HG03439 (cell line): ENCODE data around the gene MGST2.

Experiments
- ATAC-seq: cut with Tn5 transposase; IDR thresholded peaks from one replicate; pipeline ENCODE4 v1.9.1; 2021; ENCODE audit warnings: mild to moderate bottlenecking, moderate library complexity; ENCODE audit not compliant: unreplicated experiment

Gene MGST2

GRCh38 chr4:139643042-139643895 lies 22.4 kb upstream of the MGST2 start:
- ATAC-seq, result no peak

GRCh38 chr4:139645458-139645857 lies 20.2 kb upstream of the MGST2 start:
- ATAC-seq, result no peak

- ATAC-seq, result no peak
These were observed 18.4 kb upstream of the MGST2 start for GRCh38 chr4:139647184-139647583.

GRCh38 chr4:139647952-139648351 lies 17.7 kb upstream of the MGST2 start:
- ATAC-seq, result no peak

GRCh38 chr4:139651282-139652194 lies 14.1 kb upstream of the MGST2 start:
- peak; percentile 85 for ATAC-seq

- no peak for ATAC-seq
These were observed 11.1 kb upstream of the MGST2 start for GRCh38 chr4:139654516-139654915.

GRCh38 chr4:139655116-139655515 lies 10.5 kb upstream of the MGST2 start:
- ATAC-seq, result no peak

- ATAC-seq, result peak; percentile 47
These were observed 8.8 kb upstream of the MGST2 start for GRCh38 chr4:139656614-139657486.

- ATAC-seq, result no peak
These were observed 7.4 kb upstream of the MGST2 start for GRCh38 chr4:139658185-139658584.

- no peak for ATAC-seq
These were observed 6.8 kb upstream of the MGST2 start for GRCh38 chr4:139658586-139659382.

- ATAC-seq, result no peak
These were observed 5.7 kb upstream of the MGST2 start for GRCh38 chr4:139659735-139660424.

- no peak for ATAC-seq
These were observed 5.0 kb upstream of the MGST2 start for GRCh38 chr4:139660568-139661043.

GRCh38 chr4:139663561-139664138 lies 2.0 kb upstream of the MGST2 start:
- no peak for ATAC-seq

GRCh38 chr4:139664442-139664841 lies 1.2 kb upstream of the MGST2 start:
- no peak for ATAC-seq

GRCh38 chr4:139665079-139665689 lies 435 bp upstream of the MGST2 start:
- no peak for ATAC-seq

GRCh38 chr4:139666735-139667281 lies 1.2 kb downstream of the MGST2 start:
- ATAC-seq, result no peak

- ATAC-seq, result no peak
These were observed 2.4 kb downstream of the MGST2 start for GRCh38 chr4:139668036-139668435.

- no peak for ATAC-seq
These were observed 3.1 kb downstream of the MGST2 start for GRCh38 chr4:139668658-139669201.
